BJ (cell line): ENCODE data around the gene SLC2A14. TPM values are rescaled to one million over a fixed set of nuclear protein-coding genes. Genes with fewer than 3 reads are reported as not detected.
A peak's percentile ranks its signal among the peaks of the same experiment; 100 is the strongest.
"Not testable (repeated sequence)": the region's sequence is repeated elsewhere in the genome, so short reads cannot be mapped to it uniquely, and the experiment has no call there.

Experiments used
- CTCF ChIA-PET: fragments of 350-600 bp; formaldehyde crosslinking; extraction: SDS; loops from one replicate; lab custom pipeline; 2021; ENCODE audit warnings: antibody characterized with exemption, inconsistent platforms; lab: Yijun Ruan, JAX
- POLR2A ChIA-PET: fragments of 300-600 bp; sonication (Branson Sonifier 250); formaldehyde crosslinking; extraction: SDS; loops from one replicate; lab custom pipeline; 2021; ENCODE audit warnings: antibody characterized with exemption; lab: Charles Lee
- DNase-seq: peaks from one replicate; pipeline ENCODE4 v3.0.0-alpha.2; 2011; ENCODE audit warnings: low read depth
- H3K27me3 ChIP-seq: 2 replicates; pipeline ENCODE4 v1.6.0; 2011; ENCODE audit warnings: low read length; ENCODE audit not compliant: control insufficient read depth, insufficient read depth
- H3K36me3 ChIP-seq: 2 replicates; pipeline ENCODE4 v1.5.1; 2011; ENCODE audit warnings: low read length; ENCODE audit not compliant: control insufficient read depth, insufficient read depth
- H3K4me3 ChIP-seq: 2 replicates; pipeline ENCODE4 v1.5.1; 2011; ENCODE audit warnings: low read depth, mild to moderate bottlenecking, control low read depth, low read length
- CTCF ChIP-seq: IDR thresholded peaks from 2 replicates; pipeline ENCODE4 v1.5.1; 2011; ENCODE audit warnings: low read depth, mild to moderate bottlenecking, control low read depth, inconsistent platforms, low read length, moderate library complexity; ENCODE audit not compliant: insufficient read depth
- polyA minus RNA-seq: library from RNA; depleted of rRNA, polyadenylated mRNA; stranded (reverse); fragments of >200 nt; gene quantifications from 2 replicates; pipeline ENCODE4 v1.2.3, GENCODE V29; 2011; rRNA and poly(A)+ RNA removed
- polyA plus RNA-seq: library from polyadenylated mRNA; depleted of rRNA; stranded (reverse); fragments of >200 nt; gene quantifications from 2 replicates; pipeline ENCODE4 v1.2.3, GENCODE V29; 2011; rRNA removed

Gene SLC2A14
- polyA plus RNA-seq (not detected in 2 replicates), polyA minus RNA-seq (not detected in 2 replicates)

DNA sequence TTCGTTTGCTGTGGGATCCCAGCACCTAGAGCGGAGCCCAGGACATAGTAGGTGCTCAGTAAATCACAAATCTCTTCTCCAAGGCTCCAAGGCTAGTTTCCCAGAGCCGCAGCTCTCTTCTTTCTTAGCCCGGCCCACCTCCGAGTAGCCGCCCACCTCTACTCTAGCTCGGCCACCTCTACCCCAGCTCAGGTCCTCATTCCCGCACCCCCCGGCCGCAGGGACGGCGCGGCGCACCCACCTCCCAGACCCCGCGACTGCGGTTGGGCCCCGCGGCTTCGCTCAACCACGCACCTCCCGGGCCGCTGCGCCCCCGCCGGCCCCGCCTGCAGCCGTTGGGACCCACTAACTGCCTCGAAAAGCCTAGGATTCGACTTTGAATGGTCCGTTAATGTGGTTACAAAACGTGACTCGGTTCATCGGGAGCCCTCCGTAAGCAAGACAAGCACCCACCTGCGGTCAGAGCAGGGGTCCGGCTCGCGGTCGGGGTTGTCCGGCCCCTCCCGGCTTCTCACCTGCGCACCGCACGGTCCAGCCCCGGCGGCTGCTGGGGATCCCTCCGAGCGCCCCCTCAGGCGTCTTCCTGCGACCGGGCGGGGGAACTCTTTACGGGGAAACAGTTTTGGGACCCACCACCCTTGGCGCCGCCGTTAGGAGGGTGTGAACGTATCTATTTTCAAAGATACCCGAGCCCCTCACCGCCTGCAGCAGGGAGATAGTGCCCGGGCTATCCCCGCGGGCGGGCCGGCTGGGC lies at the start of gene SLC2A14:
TSS of gene SLC2A14 (minus strand) at position 350 of the 754 bp plus-strand sequence. CDS start 3,035 bp downstream, outside the sequence.
- peaks cover 5% of the 10 kb centered on the region for H3K27me3 ChIP-seq
- POLR2A ChIA-PET: no interaction called here
- no peak for DNase-seq
- TF ChIP-seq CTCF: no peak
- H3K36me3 ChIP-seq: no peaks in the 10 kb centered on the region
- peak within 1 kb of the TSS; percentile 10 for H3K4me3 ChIP-seq
- CTCF ChIA-PET: interaction anchor here (0.6 to 0.7 kb wide), 2 partner anchors 8 to 18 kb away, joined by 3 read pairs; no protein-coding TSS in a partner anchor

GRCh38 chr12:7921181-7921580 lies 48.5 kb upstream of the SLC2A14 start:
- H3K36me3 ChIP-seq: peaks cover 19% of the 10 kb centered on the region
- CTCF ChIA-PET: interaction anchor here (1.0 to 1.4 kb wide), 2 partner anchors 12 to 74 kb away, joined by 5 read pairs; no protein-coding TSS in a partner anchor
- H3K4me3 ChIP-seq, POLR2A ChIA-PET, DNase-seq, H3K27me3 ChIP-seq: not testable (repeated sequence)

DNA sequence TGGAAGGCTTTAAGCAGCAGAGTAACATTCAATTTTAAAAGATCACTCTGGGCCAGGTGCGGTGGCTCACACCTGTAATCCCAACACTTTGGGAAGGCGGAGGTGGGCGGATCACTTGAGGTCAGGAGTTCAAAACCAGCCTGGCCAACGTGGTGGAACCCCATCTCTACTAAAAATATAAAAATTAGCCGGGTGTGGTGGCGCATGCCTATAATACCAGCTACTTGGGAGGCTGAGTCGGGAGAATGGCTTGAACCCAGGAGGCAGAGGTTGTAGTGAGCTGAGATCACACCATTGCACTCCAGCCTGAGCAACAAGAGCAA lies 45.5 kb upstream of the SLC2A14 start:
- not testable (repeated sequence) for H3K27me3 ChIP-seq, H3K4me3 ChIP-seq, DNase-seq
- peaks cover 10% of the 10 kb centered on the region for H3K36me3 ChIP-seq
- ChIA-PET POLR2A (interaction anchor here (0.6 kb wide), 2 partner anchors 75 to 206 kb away, joined by 3 to 6 read pairs; no protein-coding TSS in a partner anchor), CTCF (interaction anchor here (1.2 to 1.9 kb wide), 3 partner anchors 15 to 85 kb away, joined by 3 to 9 read pairs (median 6); no protein-coding TSS in a partner anchor)

DNA sequence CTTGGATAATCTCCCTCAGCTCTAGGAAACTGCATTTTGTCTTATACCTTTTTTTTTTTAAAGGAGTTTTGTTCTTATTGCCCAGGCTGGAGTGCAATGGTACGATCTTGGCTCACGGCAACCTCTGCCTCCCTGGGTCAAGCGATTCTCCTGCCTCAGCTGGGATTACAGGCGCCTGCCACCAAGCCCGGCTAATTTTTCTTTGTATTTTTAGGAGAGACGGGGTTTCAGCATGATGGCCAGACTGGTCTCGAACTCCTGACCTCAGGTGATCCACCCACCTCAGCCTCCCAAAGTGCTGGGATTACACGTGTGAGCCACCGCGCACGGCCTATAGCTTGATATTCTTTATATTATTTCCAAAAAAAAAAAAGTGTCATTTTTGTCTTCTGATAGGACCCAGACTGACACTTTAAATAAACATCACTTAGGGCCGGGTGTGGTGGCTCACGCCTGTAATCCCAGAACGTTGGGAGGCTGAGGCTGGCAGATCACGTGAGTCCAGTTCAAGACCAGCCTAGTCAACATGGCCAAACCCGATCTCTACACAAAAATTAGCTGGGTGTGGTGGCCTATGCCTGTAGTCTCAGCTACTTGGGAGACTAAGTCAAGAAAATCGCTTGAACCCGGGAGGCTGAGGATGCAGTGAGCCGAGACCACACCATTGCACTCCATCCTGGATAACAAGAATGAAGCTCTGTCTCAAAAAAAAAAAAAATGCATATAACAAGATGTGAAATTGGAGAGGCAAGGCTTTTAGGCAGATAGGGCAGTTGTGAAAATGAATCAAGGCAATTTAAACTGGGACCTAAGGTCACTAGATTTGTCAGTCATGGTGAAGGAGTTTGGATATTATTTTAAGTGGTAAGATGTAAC lies 44.9 kb upstream of the SLC2A14 start:
- Histone ChIP-seq H3K36me3 (peaks cover 6% of the 10 kb centered on the region), H3K4me3 (no peak overlapping the region), H3K27me3 (no peaks in the 10 kb centered on the region)
- no peak for TF ChIP-seq CTCF
- DNase-seq: no peak
- POLR2A ChIA-PET: interaction anchor here (0.6 kb wide), 1 partner anchor 19 kb away, joined by 3 read pairs; no protein-coding TSS in a partner anchor
- CTCF ChIA-PET: interaction anchor here (0.6 to 1.9 kb wide), 6 partner anchors 15 to 77 kb away, joined by 3 to 6 read pairs (median 3); no protein-coding TSS in a partner anchor

DNA sequence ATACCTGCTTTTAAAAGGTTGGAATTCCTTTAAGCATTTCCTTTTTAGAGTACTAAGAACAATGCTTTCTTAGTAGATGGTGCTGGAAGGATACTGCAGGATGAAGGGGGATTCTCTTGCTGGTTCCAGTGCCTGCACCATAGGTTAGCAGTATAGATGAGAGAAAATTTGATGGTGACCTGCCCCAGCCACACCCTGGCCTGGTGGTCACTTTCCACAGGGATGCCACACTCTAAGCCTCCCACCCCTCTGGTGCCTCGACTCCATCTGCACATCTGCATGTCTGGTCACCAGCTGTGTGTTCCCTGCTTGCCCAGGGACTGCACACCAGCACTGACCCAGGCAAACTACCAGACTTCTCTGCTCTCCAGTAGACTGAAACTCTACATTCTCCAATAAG lies 44.2 kb upstream of the SLC2A14 start:
- no peak for TF ChIP-seq CTCF
- POLR2A ChIA-PET: interaction anchor here (0.6 kb wide), 1 partner anchor 20 kb away, joined by 3 read pairs; no protein-coding TSS in a partner anchor
- no peak for DNase-seq
- Histone ChIP-seq H3K27me3 (no peaks in the 10 kb centered on the region), H3K36me3 (peaks cover 2% of the 10 kb centered on the region), H3K4me3 (no peak overlapping the region)
- CTCF ChIA-PET: interaction anchor here (0.6 to 1.9 kb wide), 4 partner anchors 16 to 58 kb away, joined by 3 to 6 read pairs (median 3); no protein-coding TSS in a partner anchor
